GM12892 (cell line): ENCODE results near the gene KIF6.

Experiments used
- POLR2A ChIP-seq: IDR thresholded peaks from 2 replicates; pipeline ENCODE4 v1.6.1; 2011; ENCODE audit warnings: low read depth, low read length, control low read depth
- TAF1 ChIP-seq: IDR thresholded peaks from 2 replicates; pipeline ENCODE4 v1.6.1; 2011; ENCODE audit warnings: low read depth, mild to moderate bottlenecking, control low read depth, low read length, borderline replicate concordance

DNA sequence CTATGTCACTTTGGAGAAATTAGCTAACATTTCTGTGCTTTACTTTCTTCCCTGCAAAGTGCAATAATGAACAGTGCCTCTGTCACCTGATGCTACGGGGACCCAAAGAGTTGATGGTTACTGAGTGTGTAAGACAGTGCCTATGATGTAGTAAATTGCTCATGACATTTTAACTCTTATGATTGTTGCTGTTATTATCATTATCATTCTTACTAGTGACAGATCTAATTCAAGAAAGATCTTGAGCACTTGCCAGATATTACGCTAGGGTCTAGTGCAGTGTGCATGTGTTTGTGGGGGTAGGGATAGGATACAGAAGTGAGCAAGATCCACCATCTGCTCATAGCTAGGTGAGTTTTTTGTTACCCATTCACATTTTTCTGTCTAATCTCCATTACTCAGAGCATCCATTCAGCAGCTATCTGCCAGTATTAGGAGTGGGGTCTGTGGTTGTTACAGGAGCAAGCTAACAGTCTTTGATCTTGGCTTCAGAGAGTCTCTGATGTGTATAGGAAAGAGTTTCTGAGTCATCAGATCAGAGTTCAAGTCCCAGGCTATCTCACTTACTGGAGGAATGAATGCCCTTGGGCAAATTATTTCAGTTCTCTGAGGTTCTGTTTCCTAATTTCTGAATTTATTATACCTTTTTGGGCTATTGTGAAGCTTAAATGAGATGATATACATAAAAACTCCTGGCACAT lies 33.8 kb upstream of the KIF6 start:
- TF ChIP-seq POLR2A (no peak), TAF1 (no peak)
